Measurements from ENCODE around the gene CYP4A22.
"Not testable (repeated sequence)": the region's sequence is repeated elsewhere in the genome, so short reads cannot be mapped to it uniquely, and the experiment has no call there.

The CYP4A22 gene

GRCh38 chr1:47186267-47187185, 49.3 kb downstream of the CYP4A22 start:
- no peak for DNase-seq

- DNase-seq = no peak
Measured at GRCh38 chr1:47187231-47187925, 50.1 kb downstream of the CYP4A22 start.

GRCh38 chr1:47187926-47188250, 50.6 kb downstream of the CYP4A22 start:
- no peak for DNase-seq

- no peak for DNase-seq
Measured at GRCh38 chr1:47188791-47189785, 51.8 kb downstream of the CYP4A22 start.

GRCh38 chr1:47189844-47190508, 52.7 kb downstream of the CYP4A22 start, which contains the start of gene PDZK1IP1:
PDZK1IP1 (minus strand) TSS chr1:47190036; CDS start chr1:47189932, 104 bp downstream.
- no peak for DNase-seq

GRCh38 chr1:47190509-47190855, 53.2 kb downstream of the CYP4A22 start:
- no peak for DNase-seq

GRCh38 chr1:47190857-47191256, 53.6 kb downstream of the CYP4A22 start:
- DNase-seq = no peak

- no peak for DNase-seq
Measured at GRCh38 chr1:47191940-47192457, 54.8 kb downstream of the CYP4A22 start.

- peak; percentile 47 to 56 for DNase-seq
Measured at GRCh38 chr1:47192458-47193384, 55.5 kb downstream of the CYP4A22 start.

- not testable (repeated sequence) for DNase-seq
Measured at GRCh38 chr1:47193496-47193895, 56.3 kb downstream of the CYP4A22 start.

GRCh38 chr1:47194311-47194710, 57.1 kb downstream of the CYP4A22 start:
- no peak for DNase-seq

GRCh38 chr1:47195981-47196380, 58.7 kb downstream of the CYP4A22 start:
- not testable (repeated sequence) for DNase-seq

- DNase-seq = no peak
Measured at GRCh38 chr1:47196622-47197021, 59.4 kb downstream of the CYP4A22 start.

- DNase-seq = no peak
Measured at GRCh38 chr1:47198214-47198613, 61.0 kb downstream of the CYP4A22 start.

Data from activated CD4-positive, alpha-beta T cell treated with anti-CD3 and anti-CD28 coated beads, Interleukin-2, amount 50 U/mL, for 4 hours (primary cell).